GM12874 (cell line): ENCODE measurements around the gene BCL2L13.

Experiments
- TF ChIP-seq, protein P1 (sequence below): IDR thresholded peaks from 2 replicates; pipeline ENCODE4 v1.5.1; 2011; ENCODE audit warnings: low read depth, mild to moderate bottlenecking, control low read depth, low read length, moderate library complexity; ENCODE audit not compliant: insufficient read depth

BCL2L13 gene

DNA sequence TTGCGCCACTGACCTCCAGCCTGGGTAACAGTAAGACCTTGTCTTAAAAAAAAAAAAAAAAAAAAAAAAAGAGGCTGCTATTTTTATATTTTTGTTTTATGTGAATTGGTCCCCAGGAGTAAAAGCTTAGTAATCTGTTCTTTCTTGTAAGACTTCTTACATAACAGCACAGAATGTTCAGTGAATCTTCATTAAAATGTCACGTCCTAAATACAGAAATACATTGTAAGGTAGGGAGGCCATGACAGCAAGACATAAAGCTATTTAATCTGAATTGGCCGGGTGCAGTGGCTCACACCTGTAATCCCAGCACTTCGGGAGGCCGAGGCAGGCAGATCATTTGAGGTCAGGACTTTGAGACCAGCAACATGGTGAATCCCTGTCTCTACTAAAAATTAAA is 71.5 kb downstream of the BCL2L13 start:
- TF ChIP-seq, protein P1, sequence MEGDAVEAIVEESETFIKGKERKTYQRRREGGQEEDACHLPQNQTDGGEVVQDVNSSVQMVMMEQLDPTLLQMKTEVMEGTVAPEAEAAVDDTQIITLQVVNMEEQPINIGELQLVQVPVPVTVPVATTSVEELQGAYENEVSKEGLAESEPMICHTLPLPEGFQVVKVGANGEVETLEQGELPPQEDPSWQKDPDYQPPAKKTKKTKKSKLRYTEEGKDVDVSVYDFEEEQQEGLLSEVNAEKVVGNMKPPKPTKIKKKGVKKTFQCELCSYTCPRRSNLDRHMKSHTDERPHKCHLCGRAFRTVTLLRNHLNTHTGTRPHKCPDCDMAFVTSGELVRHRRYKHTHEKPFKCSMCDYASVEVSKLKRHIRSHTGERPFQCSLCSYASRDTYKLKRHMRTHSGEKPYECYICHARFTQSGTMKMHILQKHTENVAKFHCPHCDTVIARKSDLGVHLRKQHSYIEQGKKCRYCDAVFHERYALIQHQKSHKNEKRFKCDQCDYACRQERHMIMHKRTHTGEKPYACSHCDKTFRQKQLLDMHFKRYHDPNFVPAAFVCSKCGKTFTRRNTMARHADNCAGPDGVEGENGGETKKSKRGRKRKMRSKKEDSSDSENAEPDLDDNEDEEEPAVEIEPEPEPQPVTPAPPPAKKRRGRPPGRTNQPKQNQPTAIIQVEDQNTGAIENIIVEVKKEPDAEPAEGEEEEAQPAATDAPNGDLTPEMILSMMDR, result no peak

DNA sequence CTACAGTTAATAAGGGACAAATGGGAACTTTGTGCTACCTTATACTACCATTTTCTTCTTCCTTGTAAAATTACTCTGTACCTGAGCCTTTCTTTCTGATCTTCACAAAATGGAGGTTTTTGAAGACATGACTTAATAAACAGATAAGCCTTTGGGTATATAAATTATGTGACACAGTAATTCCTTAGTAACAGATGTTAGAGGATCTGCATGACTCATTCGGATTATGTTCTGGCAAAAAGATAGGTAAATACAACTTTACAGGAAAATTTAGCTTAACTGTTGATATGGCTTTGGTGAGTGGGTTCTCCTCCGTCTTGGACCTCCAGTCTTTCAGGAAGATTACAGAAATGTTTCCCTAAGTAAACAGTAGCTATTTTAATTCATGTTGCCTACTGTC is 73.9 kb downstream of the BCL2L13 start:
- TF ChIP-seq, protein P1, result no peak

DNA sequence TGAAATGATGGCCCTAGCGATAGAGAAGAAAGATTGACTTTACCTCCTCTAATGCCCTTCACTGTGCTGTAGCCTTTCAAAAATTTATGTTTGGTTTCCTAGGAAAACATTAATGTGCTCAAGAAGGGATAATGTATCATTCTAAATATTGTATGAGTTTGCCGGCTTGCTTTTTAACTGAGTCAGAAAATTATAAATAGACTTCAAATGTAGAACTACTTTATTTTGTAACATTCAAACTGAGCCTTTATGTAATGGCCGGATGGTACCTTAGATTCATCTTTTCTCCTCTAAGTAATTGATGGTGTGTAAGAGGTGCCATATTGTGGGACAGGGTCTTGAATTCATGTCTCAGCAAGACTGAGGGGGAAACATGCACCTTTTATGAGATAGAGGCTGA is 78.0 kb downstream of the BCL2L13 start:
- TF ChIP-seq, protein P1, result no peak

DNA sequence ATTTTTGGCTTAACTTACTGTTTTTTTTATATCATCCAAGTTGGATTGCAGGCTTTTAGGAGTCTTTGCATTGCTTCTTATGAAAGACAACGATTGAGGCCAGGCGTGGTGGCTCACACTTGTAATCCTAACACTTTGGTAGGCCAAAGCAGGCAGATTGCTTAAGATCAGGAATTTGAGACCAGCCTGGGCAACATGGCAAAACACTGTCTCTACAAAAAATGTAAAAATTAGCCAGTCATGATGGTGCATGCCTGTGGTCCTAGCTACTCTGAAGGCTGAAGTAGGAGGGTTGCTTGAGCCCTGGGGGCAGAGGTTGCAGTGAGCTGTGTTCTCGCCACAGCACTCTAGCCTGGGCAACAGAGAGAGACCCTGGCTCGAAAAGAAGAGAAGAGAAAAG is 79.2 kb downstream of the BCL2L13 start:
- TF ChIP-seq, protein P1, result no peak

DNA sequence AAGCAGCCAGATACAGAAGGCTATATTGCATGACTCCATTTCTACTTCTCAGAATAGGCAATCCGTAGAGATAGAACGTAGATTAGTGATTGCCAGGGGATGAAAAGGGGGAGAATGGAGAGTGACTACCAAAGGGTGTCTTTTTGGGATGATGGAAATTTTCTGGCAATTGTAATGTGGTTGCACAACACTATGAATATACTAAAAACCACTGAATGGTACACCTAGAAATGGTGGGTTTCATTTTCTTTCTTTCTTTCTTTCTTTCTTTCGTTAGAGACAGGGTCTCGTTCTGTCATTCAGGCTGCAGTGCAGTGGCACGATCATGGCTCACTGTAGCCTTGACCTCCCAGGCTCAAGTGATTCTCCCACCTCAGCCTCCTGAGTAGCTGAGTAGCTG is 81.4 kb downstream of the BCL2L13 start:
- TF ChIP-seq, protein P1, result no peak

DNA sequence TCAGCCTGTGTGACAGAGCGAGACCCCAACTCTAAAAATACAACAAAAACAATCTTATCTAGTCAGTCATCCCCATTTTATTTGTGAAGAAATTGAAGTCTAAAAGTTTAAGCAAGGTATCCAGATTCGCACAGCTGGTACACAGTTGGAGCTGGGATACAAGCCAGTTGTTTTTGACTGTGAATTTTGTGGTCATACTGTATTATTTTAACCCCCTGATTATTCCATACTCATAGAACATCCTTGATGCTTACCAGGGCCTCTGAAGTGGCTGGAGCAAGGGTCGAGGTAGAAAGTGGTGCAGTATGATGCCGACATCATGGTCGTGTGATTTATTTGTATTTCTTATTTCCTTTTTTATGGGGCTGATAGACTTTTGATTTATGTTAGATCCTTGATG is 85.7 kb downstream of the BCL2L13 start:
- TF ChIP-seq, protein P1, result no peak

DNA sequence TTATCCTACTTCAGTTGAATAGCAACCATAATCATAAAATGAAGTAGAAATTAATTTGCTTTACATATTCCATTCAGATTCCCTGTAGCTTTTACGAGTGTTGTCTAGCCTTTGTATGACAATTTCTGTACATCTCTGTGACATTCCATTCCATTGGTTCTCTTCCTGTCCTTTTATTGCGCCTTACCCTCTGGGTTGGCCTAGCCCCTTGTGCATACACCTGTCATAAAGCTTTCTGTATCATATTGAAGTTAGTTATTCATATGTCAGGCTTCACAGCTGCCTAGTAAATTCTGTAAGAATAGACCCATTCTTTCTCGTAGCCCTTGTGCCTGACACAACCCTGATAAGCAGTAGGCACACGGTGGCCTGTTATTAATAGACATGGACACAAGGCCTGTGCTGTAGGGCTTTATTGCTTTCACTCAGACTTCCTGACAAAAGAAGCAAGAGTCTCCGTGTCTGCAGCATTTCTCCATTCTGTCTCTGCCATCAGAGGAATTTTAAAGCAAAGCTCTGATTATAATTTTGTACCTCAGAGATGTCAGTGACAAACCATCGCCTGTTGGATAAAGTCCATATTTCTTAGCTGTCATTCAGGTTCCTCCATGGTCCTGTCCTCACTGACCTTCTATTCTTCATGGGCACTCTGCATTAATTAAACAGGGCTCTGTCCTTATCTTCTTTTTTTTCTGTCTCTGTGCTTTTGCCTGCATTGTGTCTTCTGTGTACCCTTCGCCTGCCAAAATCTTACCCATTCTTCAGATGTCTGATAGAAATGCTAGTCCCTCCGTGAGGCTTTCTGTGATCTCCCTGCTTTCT is 86.3 kb downstream of the BCL2L13 start:
- TF ChIP-seq, protein P1, result no peak
